IPS-18a (cell line): ENCODE results near the gene KIAA1755.

Experiments
- H3K27ac ChIP-seq: one replicate; pipeline ENCODE4 v1.5.1; 2013; ENCODE audit warnings: low read length
- H3K27me3 ChIP-seq: one replicate; pipeline ENCODE4 v1.6.1; 2013; ENCODE audit warnings: mild to moderate bottlenecking, low read length; ENCODE audit not compliant: control insufficient read depth, insufficient read depth
- H3K36me3 ChIP-seq: one replicate; pipeline ENCODE4 v1.6.1; 2013; ENCODE audit warnings: low read depth, low read length; ENCODE audit not compliant: control insufficient read depth
- H3K4me1 ChIP-seq: one replicate; pipeline ENCODE4 v1.6.1; 2013; ENCODE audit warnings: low read depth, low read length; ENCODE audit not compliant: control insufficient read depth
- H3K4me3 ChIP-seq: one replicate; pipeline ENCODE4 v1.5.1; 2013; ENCODE audit warnings: low read length
- H3K9ac ChIP-seq: one replicate; pipeline ENCODE4 v1.6.1; 2013; ENCODE audit warnings: mild to moderate bottlenecking, low read length, moderate library complexity
- H3K9me3 ChIP-seq: one replicate; pipeline ENCODE4 v1.6.1; 2013; ENCODE audit warnings: low read depth, low read length; ENCODE audit not compliant: control insufficient read depth

KIAA1755 gene

GRCh38 chr20:38272398-38272797 is 11.9 kb upstream of the KIAA1755 start:
- no peaks in the 10 kb centered on the region for H3K36me3 ChIP-seq
- no peaks in the 10 kb centered on the region for H3K27me3 ChIP-seq
- H3K9ac ChIP-seq: no peak overlapping the region
- H3K27ac ChIP-seq: no peak overlapping the region
- no peak overlapping the region for H3K4me3 ChIP-seq
- H3K4me1 ChIP-seq: no peaks in the 10 kb centered on the region
- no peaks in the 10 kb centered on the region for H3K9me3 ChIP-seq

- no peaks in the 10 kb centered on the region for H3K4me1 ChIP-seq
- no peak overlapping the region for H3K27ac ChIP-seq
- H3K27me3 ChIP-seq: no peaks in the 10 kb centered on the region
- no peaks in the 10 kb centered on the region for H3K36me3 ChIP-seq
- H3K4me3 ChIP-seq: no peak overlapping the region
- no peak overlapping the region for H3K9ac ChIP-seq
- no peaks in the 10 kb centered on the region for H3K9me3 ChIP-seq
Measured at GRCh38 chr20:38271608-38272120, 11.1 kb upstream of the KIAA1755 start.

GRCh38 chr20:38270869-38271605 is 10.5 kb upstream of the KIAA1755 start:
- Histone ChIP-seq H3K27ac (no peak overlapping the region), H3K4me1 (no peaks in the 10 kb centered on the region), H3K36me3 (no peaks in the 10 kb centered on the region), H3K9ac (no peak overlapping the region), H3K4me3 (no peak overlapping the region), H3K27me3 (no peaks in the 10 kb centered on the region), H3K9me3 (no peaks in the 10 kb centered on the region)

- H3K9ac ChIP-seq: no peak overlapping the region
- H3K4me1 ChIP-seq: no peaks in the 10 kb centered on the region
- H3K9me3 ChIP-seq: no peaks in the 10 kb centered on the region
- no peaks in the 10 kb centered on the region for H3K27me3 ChIP-seq
- no peaks in the 10 kb centered on the region for H3K36me3 ChIP-seq
- no peak overlapping the region for H3K27ac ChIP-seq
- no peak overlapping the region for H3K4me3 ChIP-seq
Measured at GRCh38 chr20:38269715-38270114, 9.2 kb upstream of the KIAA1755 start.

GRCh38 chr20:38269040-38269439 is 8.5 kb upstream of the KIAA1755 start:
- no peak overlapping the region for H3K4me3 ChIP-seq
- no peaks in the 10 kb centered on the region for H3K36me3 ChIP-seq
- no peaks in the 10 kb centered on the region for H3K9me3 ChIP-seq
- no peaks in the 10 kb centered on the region for H3K4me1 ChIP-seq
- H3K9ac ChIP-seq: no peak overlapping the region
- H3K27me3 ChIP-seq: no peaks in the 10 kb centered on the region
- no peak overlapping the region for H3K27ac ChIP-seq

GRCh38 chr20:38267901-38268514 is 7.5 kb upstream of the KIAA1755 start:
- Histone ChIP-seq H3K27me3 (no peaks in the 10 kb centered on the region), H3K36me3 (no peaks in the 10 kb centered on the region), H3K9me3 (no peaks in the 10 kb centered on the region), H3K4me1 (no peaks in the 10 kb centered on the region), H3K4me3 (no peak overlapping the region), H3K9ac (no peak overlapping the region), H3K27ac (no peak overlapping the region)

- H3K9me3 ChIP-seq: no peaks in the 10 kb centered on the region
- no peaks in the 10 kb centered on the region for H3K36me3 ChIP-seq
- no peaks in the 10 kb centered on the region for H3K4me1 ChIP-seq
- H3K27me3 ChIP-seq: no peaks in the 10 kb centered on the region
- no peak overlapping the region for H3K9ac ChIP-seq
- no peak overlapping the region for H3K27ac ChIP-seq
- no peak overlapping the region for H3K4me3 ChIP-seq
Measured at GRCh38 chr20:38267296-38267695, 6.8 kb upstream of the KIAA1755 start.

GRCh38 chr20:38266426-38266825 is 5.9 kb upstream of the KIAA1755 start:
- Histone ChIP-seq H3K4me3 (no peak overlapping the region), H3K9me3 (no peaks in the 10 kb centered on the region), H3K9ac (no peak overlapping the region), H3K36me3 (no peaks in the 10 kb centered on the region), H3K4me1 (no peaks in the 10 kb centered on the region), H3K27ac (no peak overlapping the region), H3K27me3 (no peaks in the 10 kb centered on the region)

- Histone ChIP-seq H3K9ac (no peak overlapping the region), H3K4me3 (no peak overlapping the region), H3K36me3 (no peaks in the 10 kb centered on the region), H3K27ac (no peak overlapping the region), H3K4me1 (peaks cover 6% of the 10 kb centered on the region), H3K9me3 (no peaks in the 10 kb centered on the region), H3K27me3 (peaks cover 20% of the 10 kb centered on the region)
Measured at GRCh38 chr20:38262931-38263330, 2.4 kb upstream of the KIAA1755 start.

- no peak overlapping the region for H3K9ac ChIP-seq
- peaks cover 20% of the 10 kb centered on the region for H3K27me3 ChIP-seq
- no peaks in the 10 kb centered on the region for H3K9me3 ChIP-seq
- peak overlapping the region; percentile 28 for H3K4me3 ChIP-seq
- H3K36me3 ChIP-seq: no peaks in the 10 kb centered on the region
- peaks cover 6% of the 10 kb centered on the region for H3K4me1 ChIP-seq
- H3K27ac ChIP-seq: no peak overlapping the region
Measured at GRCh38 chr20:38261054-38261390, 487 bp upstream of the KIAA1755 start.

- Histone ChIP-seq H3K27me3 (peaks cover 20% of the 10 kb centered on the region), H3K4me3 (peak overlapping the region; percentile 49), H3K27ac (no peak overlapping the region)
Measured at GRCh38 chr20:38260025-38260377, 534 bp downstream of the KIAA1755 start.

More at GRCh38 chr20:38260025-38260377, 534 bp downstream of the KIAA1755 start:
- H3K4me1 ChIP-seq: peaks cover 6% of the 10 kb centered on the region
- no peak overlapping the region for H3K9ac ChIP-seq
- no peaks in the 10 kb centered on the region for H3K36me3 ChIP-seq
- no peaks in the 10 kb centered on the region for H3K9me3 ChIP-seq
